Esophagus squamous epithelium (tissue), 5 donors: ENCODE data around the gene EIF4EBP3. TPM values are rescaled to one million over a fixed set of nuclear protein-coding genes. Genes with fewer than 3 reads are reported as not detected.

Experiments
- DNase-seq: peaks from one replicate; lab custom pipeline; 2025; lab: John Stamatoyannopoulos, UW
- H3K27ac ChIP-seq, 4 donors: fragments of 200-600 bp; sonication (generic); one replicate each; pipeline ENCODE4 v1.5.1; 2016 to 2019; ENCODE audit warnings: mild to moderate bottlenecking in 1 of 4
- H3K27me3 ChIP-seq, 4 donors: fragments of 200-600 bp; sonication (generic); 1 replicate in 3 of 4; 2 replicates in 1 of 4; pipeline versions ENCODE4 v1.5.1 to v1.6.0; 2017 to 2021; ENCODE audit warnings: antibody characterized with exemption in 1 of 4
- H3K36me3 ChIP-seq, 3 donors: fragments of 200-600 bp; sonication (generic); one replicate each; pipeline ENCODE4 v1.5.1; 2016 to 2019
- H3K4me1 ChIP-seq, 3 donors: fragments of 200-600 bp; sonication (generic); one replicate each; pipeline ENCODE4 v1.5.1; 2017 to 2019
- H3K4me3 ChIP-seq, 4 donors: fragments of 200-600 bp; sonication (generic); 1 replicate in 3 of 4; 2 replicates in 1 of 4; pipeline ENCODE4 v1.5.1; 2016 to 2019; ENCODE audit warnings: mild to moderate bottlenecking in 2 of 4, moderate library complexity in 1 of 4
- H3K9me3 ChIP-seq, 3 donors: fragments of 200-600 bp; sonication (generic); one replicate each; pipeline ENCODE4 v1.5.1; 2016 to 2019
- POLR2A ChIP-seq, 4 donors: fragments of 450-650 bp; IDR thresholded peaks; one replicate each; pipeline ENCODE4 v1.6.1; 2017; ENCODE audit warnings: antibody characterized with exemption in 4 of 4, mild to moderate bottlenecking in 4 of 4, moderate library complexity in 3 of 4
- WGBS, 2 donors: methylation state at CpG; one replicate each; pipeline ENCODE4 v1.1.5; 2018; 5-methylcytosine and 5-hydroxymethylcytosine counted together
- intact Hi-C: fragments of 100-400 bp; cut with DNase I; formaldehyde crosslinking; loops from one replicate; pipeline ENCODE4 v1.15.0; 2022
- total RNA-seq, 4 donors: library from RNA; depleted of rRNA; stranded (reverse); fragments of >200 nt; gene quantifications; one replicate each; pipeline ENCODE4 v1.1.0, GENCODE V29; 2016
- TF ChIP-seq, protein P1 (sequence below), 6 experiments: fragments of 450-650 bp in 4 of 6; fragments of 200-600 bp in 2 of 6; sonication (generic) in 2 of 6; IDR thresholded peaks; one replicate each; pipeline ENCODE4 v1.5.1; 2016 to 2019; ENCODE audit warnings: antibody characterized with exemption in 6 of 6, mild to moderate bottlenecking in 4 of 6, moderate library complexity in 4 of 6
- donor health status: DM: yes; HTN: yes; CAD: no.

Gene EIF4EBP3
- total RNA-seq, 4 donors from 2014 or later, result 3.0 to 12.4 (median 6.2) TPM

- no peak for DNase-seq
- no peaks in the 10 kb centered on the region for H3K9me3 ChIP-seq
- H3K4me3 ChIP-seq, result no peak overlapping the region
- no peak overlapping the region for H3K27ac ChIP-seq
- no peaks in the 10 kb centered on the region for H3K27me3 ChIP-seq
- peaks cover 20 to 84% (median 42%) of the 10 kb centered on the region in 3 donors for H3K36me3 ChIP-seq
- 77 to 91% methylated on average over 2 of the region's 2 CpGs for WGBS, 2 donors
- no peak for TF ChIP-seq POLR2A (IDR thresholded peaks at IDR 0.05)
- TF ChIP-seq, protein P1, sequence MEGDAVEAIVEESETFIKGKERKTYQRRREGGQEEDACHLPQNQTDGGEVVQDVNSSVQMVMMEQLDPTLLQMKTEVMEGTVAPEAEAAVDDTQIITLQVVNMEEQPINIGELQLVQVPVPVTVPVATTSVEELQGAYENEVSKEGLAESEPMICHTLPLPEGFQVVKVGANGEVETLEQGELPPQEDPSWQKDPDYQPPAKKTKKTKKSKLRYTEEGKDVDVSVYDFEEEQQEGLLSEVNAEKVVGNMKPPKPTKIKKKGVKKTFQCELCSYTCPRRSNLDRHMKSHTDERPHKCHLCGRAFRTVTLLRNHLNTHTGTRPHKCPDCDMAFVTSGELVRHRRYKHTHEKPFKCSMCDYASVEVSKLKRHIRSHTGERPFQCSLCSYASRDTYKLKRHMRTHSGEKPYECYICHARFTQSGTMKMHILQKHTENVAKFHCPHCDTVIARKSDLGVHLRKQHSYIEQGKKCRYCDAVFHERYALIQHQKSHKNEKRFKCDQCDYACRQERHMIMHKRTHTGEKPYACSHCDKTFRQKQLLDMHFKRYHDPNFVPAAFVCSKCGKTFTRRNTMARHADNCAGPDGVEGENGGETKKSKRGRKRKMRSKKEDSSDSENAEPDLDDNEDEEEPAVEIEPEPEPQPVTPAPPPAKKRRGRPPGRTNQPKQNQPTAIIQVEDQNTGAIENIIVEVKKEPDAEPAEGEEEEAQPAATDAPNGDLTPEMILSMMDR (IDR thresholded peaks at IDR 0.05), result no peak
- H3K4me1 ChIP-seq, result no peaks in the 10 kb centered on the region
- intact Hi-C loops, result no loop called here
Measured at GRCh38 chr5:140513124-140513523, 34.3 kb upstream of the EIF4EBP3 start.

DNA sequence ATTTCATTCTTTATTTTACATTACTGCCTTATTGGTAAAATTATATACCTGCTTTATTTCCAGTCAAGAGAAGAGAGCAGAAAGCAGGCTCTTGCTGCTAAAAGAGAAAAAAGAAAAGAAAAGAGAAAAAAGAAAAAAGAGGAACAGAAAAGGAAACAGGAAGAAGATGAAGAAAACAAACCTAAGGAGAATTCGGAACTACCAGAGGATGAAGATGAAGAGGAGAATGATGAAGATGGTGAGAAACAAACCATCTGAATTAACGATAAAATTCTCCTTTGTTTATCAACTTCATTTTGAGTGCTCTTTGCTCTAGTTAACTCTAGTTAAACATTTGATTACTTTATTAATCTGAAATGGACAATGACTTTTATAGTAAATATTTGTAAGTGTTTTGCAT, 23.5 kb upstream of the EIF4EBP3 start:
- H3K36me3 ChIP-seq, result peaks cover 15 to 77% (median 19%) of the 10 kb centered on the region in 3 donors
- no peaks in the 10 kb centered on the region for H3K9me3 ChIP-seq
- WGBS, 2 donors, result 75 to 80% methylated on average over 2 of the region's 2 CpGs
- DNase-seq, result no peak
- H3K4me1 ChIP-seq, result no peaks in the 10 kb centered on the region
- no peak for TF ChIP-seq POLR2A (IDR thresholded peaks at IDR 0.05)
- TF ChIP-seq, protein P1 (IDR thresholded peaks at IDR 0.05), result no peak
- intact Hi-C loops, result no loop called here
- no peak overlapping the region for H3K27ac ChIP-seq
- H3K27me3 ChIP-seq, result no peaks in the 10 kb centered on the region
- no peak overlapping the region for H3K4me3 ChIP-seq

DNA sequence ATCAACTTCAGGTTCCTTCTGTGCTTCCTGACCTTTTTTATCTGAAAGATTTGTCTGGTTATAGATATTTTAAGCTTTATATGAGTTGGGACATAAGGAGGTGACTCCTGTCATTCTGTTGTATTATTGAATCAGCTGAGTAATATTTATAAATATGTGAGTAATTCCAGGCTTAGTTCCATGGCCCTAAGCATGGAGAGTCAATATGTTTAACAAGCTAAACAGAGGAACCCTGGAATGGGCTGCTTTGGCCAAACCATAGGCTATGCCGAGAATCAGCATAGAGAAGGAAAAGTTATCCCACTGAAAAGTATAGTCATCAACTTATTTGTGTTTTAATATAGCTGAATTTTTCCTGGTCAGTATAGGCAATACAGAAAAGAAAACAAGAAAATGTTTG, 7.2 kb upstream of the EIF4EBP3 start:
- TF ChIP-seq, protein P1 (IDR thresholded peaks at IDR 0.05), result no peak
- TF ChIP-seq POLR2A (IDR thresholded peaks at IDR 0.05), result no peak
- no peaks in the 10 kb centered on the region for H3K27me3 ChIP-seq
- no peak overlapping the region for H3K4me3 ChIP-seq
- intact Hi-C loops, result no loop called here
- no peaks in the 10 kb centered on the region for H3K4me1 ChIP-seq
- peaks cover 11 to 100% (median 53%) of the 10 kb centered on the region in 3 donors for H3K36me3 ChIP-seq
- no peak overlapping the region for H3K27ac ChIP-seq
- no peaks in the 10 kb centered on the region for H3K9me3 ChIP-seq
- WGBS, 2 donors, result 94 to 100% methylated on average over 1 of the region's 1 CpG
- DNase-seq, result no peak

DNA sequence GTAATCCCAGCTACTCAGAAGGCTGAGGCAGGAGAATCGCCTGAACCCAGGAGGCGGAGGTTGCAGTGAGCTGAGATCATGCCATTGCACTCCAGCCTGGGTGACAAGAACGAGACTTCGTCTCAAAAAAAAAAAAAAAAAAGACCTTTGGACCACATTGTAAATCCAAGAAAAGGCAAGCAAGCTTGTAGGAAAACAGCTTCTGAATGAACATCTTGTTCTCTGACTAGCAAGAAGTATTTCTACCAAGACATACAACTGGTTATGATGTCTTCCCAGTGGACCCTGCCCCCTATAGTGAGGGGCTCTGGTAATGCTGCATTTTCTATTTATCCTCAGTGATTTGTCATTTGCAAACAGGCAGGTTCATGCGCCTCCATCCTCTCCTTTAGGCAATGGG, 4.5 kb upstream of the EIF4EBP3 start:
- Histone ChIP-seq H3K9me3 (no peaks in the 10 kb centered on the region), H3K4me3 (no peak overlapping the region), H3K4me1 (peaks cover 11 to 19% (median 14%) of the 10 kb centered on the region in 3 donors), H3K36me3 (peaks cover 11 to 76% (median 44%) of the 10 kb centered on the region in 3 donors), H3K27ac (no peak overlapping the region), H3K27me3 (no peaks in the 10 kb centered on the region)
- TF ChIP-seq, protein P1 (IDR thresholded peaks at IDR 0.05), result no peak
- no peak for TF ChIP-seq POLR2A (IDR thresholded peaks at IDR 0.05)
- intact Hi-C loops, result no loop called here
- WGBS, 2 donors, result 94 to 100% methylated on average over 1 to 5 of the region's 5 CpGs
- no peak for DNase-seq

GRCh38 chr5:140544986-140545385, 2.5 kb upstream of the EIF4EBP3 start:
- H3K36me3 ChIP-seq, result peaks cover 5 to 68% (median 32%) of the 10 kb centered on the region in 3 donors
- no peaks in the 10 kb centered on the region for H3K27me3 ChIP-seq
- intact Hi-C loops, result no loop called here
- H3K27ac ChIP-seq, result no peak overlapping the region
- TF ChIP-seq, protein P1 (IDR thresholded peaks at IDR 0.05), result no peak
- no peak for TF ChIP-seq POLR2A (IDR thresholded peaks at IDR 0.05)
- no peak overlapping the region for H3K4me3 ChIP-seq
- DNase-seq, result no peak
- no peaks in the 10 kb centered on the region for H3K9me3 ChIP-seq
- 88 to 94% methylated on average over 6 of the region's 7 CpGs for WGBS, 2 donors
- peaks cover 26 to 39% (median 31%) of the 10 kb centered on the region in 3 donors for H3K4me1 ChIP-seq
